ENCODE measurements around the gene SLC16A11.

DNA sequence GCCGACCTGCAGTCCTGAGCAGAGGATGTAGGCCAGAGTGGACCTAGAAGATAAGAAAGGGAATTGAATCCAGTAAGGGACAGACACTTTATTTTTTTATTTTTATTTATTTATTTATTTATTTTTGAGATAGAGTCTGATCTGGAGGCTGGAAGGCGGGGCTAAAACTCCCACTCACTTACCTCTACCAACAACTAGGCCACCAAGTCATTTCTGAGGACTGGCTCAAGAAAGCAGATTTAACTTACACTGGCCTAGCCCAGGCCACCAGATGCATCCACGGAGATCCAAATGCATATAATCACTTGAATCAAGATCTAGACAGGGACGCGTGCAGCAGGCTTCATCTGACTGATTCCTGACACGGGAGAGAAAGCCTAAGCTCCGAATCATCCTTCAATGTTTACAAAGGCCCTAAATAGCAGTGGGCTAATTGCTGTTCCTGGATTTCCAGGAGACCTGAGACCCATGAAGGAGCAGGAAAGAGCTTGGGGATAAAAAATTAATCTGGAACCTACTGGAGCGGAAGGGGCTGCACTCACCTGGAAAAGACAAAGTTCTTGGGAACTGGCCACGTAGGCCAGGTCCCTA is 49.1 kb downstream of the SLC16A11 start:
- TF ChIP-seq, protein P1, sequence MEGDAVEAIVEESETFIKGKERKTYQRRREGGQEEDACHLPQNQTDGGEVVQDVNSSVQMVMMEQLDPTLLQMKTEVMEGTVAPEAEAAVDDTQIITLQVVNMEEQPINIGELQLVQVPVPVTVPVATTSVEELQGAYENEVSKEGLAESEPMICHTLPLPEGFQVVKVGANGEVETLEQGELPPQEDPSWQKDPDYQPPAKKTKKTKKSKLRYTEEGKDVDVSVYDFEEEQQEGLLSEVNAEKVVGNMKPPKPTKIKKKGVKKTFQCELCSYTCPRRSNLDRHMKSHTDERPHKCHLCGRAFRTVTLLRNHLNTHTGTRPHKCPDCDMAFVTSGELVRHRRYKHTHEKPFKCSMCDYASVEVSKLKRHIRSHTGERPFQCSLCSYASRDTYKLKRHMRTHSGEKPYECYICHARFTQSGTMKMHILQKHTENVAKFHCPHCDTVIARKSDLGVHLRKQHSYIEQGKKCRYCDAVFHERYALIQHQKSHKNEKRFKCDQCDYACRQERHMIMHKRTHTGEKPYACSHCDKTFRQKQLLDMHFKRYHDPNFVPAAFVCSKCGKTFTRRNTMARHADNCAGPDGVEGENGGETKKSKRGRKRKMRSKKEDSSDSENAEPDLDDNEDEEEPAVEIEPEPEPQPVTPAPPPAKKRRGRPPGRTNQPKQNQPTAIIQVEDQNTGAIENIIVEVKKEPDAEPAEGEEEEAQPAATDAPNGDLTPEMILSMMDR (IDR thresholded peaks at IDR 0.05), result no peak
- TF ChIP-seq EZH2 (IDR thresholded peaks at IDR 0.05; ENCODE audit: borderline replicate concordance, insufficient read depth, low read depth, low read length, poor library complexity, severe bottlenecking), result no peak

Measured in B cell (primary cell).